ENCODE data around the gene IDH2.

The IDH2 gene

GRCh38 chr15:90062973-90063769 is 39.1 kb downstream of the IDH2 start:
- DNase-seq (ENCODE audit: low spot score): no peak

DNA sequence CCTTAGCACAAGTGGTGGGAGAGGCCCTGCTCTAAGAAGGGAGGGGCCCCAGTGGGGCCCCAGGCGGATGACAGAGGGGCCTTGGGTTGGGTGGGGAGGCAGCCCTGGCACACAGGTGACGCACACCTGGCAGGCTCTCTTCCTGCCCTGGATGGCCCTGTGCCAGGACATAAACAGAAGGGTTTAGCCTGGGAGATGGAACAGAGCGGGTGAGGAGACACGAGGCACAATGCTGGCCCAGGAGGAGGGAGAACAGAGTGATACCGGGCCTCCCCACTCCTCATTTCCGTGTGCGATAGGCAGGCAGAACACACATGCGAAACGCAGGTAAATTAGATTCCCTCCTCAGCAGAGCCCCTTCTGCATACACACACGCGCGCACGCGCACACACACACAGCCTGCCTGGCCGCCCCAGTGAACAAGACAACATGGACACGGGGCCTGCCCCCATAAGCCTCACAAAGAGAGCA is 39.8 kb downstream of the IDH2 start:
- no peak for DNase-seq (ENCODE audit: low spot score)

DNA sequence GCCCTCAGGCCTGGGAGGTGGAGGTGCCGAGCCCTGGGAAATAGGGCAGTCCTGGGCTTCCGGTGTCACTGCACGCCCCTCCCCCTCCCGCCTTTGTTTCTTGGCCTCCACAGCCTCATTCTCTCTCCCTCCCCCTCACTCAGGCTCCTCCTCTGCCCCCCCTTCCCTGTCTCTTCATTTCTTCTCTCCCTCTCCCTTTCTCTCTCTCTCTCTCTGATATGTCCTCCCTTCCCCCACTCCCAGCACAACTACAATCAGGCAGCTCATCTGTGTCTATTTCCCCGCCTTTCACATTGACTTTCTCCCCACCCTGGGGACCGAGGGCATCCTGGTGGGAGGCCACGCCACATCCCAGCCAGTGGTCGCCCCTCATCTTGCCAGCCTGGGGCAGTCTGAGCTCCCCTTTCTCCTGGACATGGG is 40.2 kb downstream of the IDH2 start:
- no peak for DNase-seq (ENCODE audit: low spot score)

GRCh38 chr15:90060797-90061196 is 41.5 kb downstream of the IDH2 start:
- peak; percentile 22 for DNase-seq (ENCODE audit: low spot score)

- no peak for DNase-seq (ENCODE audit: low spot score)
Observed at GRCh38 chr15:90059208-90059985, 42.9 kb downstream of the IDH2 start.

GRCh38 chr15:90058775-90059174 is 43.5 kb downstream of the IDH2 start:
- no peak for DNase-seq (ENCODE audit: low spot score)

- DNase-seq (ENCODE audit: low spot score): no peak
Observed at GRCh38 chr15:90058308-90058707, 44.0 kb downstream of the IDH2 start.

DNA sequence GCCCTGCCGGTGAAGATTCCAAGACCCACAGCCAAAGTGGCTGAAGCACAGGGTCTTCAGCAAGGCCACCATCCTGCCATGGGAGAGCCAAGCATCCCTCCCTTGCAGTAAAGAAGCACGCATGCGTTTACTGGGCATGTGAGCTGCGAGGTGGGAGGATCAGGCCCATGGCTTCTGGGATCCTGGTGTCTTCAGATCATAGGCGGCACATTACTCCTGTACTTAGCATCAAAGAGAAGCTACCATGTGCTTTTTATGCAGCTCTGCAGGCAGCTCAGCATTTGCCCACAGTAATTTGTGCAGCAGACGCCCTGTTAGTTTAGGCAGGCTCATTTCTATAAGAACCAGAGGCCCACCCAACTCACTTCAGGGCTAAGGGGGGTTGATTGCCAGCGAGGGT is 45.7 kb downstream of the IDH2 start:
- no peak for DNase-seq (ENCODE audit: low spot score)

- no peak for DNase-seq (ENCODE audit: low spot score)
Observed at GRCh38 chr15:90055182-90055581, 47.1 kb downstream of the IDH2 start.

- no peak for DNase-seq (ENCODE audit: low spot score)
Observed at GRCh38 chr15:90054618-90055097, 47.6 kb downstream of the IDH2 start.

GRCh38 chr15:90053685-90054466 is 48.4 kb downstream of the IDH2 start:
- DNase-seq (ENCODE audit: low spot score): no peak

GRCh38 chr15:90051874-90052273 is 50.4 kb downstream of the IDH2 start:
- DNase-seq (ENCODE audit: low spot score): no peak

DNA sequence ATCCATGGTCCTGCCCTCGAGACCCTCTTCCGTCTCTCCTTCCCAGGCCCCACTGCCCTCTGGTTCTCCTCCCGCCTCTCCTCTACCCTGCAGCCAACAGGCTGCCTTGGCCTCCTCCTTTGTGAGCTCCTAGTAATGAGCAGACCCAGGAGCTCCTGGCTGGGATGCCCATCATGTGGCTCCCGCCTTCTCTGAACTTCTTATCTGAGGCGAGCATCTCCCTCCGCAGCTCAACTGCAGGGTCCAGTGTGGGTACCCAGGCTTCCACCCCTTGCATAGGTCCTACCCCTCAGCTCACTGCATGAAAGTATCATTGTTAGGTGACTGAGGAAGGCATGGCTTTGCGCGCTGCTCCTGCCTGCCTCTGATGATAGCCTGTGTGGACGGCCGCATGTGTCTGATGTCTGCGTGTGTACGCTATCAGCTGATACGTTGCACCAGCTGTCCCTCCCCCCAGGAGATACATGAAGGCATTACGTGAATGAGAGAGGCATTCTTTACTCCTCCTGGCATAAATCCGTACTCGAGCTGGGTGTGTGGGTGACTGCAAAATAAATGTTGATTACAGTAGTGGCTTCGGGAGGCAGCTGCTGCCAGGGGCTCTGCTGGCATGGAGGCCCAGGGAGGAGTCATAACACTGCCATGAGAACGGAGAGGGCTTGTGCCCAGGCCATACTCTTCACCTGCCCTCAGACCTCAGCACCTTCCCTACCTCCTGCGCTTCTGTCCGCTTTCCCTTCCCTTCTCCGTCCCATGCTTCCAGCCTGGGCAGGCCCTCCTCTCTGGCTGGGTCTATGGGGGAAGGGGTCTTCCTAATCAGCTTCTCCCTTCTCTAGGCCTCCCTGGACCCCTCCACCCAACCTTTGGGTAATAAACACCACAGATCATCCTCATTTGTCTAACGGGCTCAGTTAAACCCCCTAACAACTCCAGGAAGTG is 52.3 kb downstream of the IDH2 start:
- no peak for DNase-seq (ENCODE audit: low spot score)

GRCh38 chr15:90049030-90049429 is 53.2 kb downstream of the IDH2 start:
- no peak for DNase-seq (ENCODE audit: low spot score)

- DNase-seq (ENCODE audit: low spot score): no peak
Observed at GRCh38 chr15:90047956-90048575, 54.2 kb downstream of the IDH2 start.

- no peak for DNase-seq (ENCODE audit: low spot score)
Observed at GRCh38 chr15:90046911-90047392, 55.3 kb downstream of the IDH2 start.

DNA sequence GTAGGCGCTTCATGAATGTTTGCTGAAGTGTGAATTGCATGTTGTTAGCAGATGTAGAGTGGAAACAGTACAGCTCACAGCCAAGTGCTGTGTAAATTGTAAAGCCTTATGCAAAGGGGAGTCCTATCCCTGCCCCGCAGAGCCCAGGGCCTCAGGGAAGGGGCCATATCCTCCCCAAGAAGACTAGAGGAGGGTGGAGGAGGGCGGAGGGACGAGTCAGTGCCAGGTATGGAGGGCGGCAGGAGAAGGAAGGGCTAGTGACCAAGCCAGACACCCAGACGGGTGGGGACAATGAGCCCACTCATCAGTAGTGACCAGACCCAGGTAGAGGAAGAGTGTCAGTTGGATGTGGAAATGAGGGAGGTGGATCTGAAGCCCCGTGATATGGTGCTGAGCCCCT is 56.0 kb downstream of the IDH2 start:
- DNase-seq (ENCODE audit: low spot score): no peak

DNA sequence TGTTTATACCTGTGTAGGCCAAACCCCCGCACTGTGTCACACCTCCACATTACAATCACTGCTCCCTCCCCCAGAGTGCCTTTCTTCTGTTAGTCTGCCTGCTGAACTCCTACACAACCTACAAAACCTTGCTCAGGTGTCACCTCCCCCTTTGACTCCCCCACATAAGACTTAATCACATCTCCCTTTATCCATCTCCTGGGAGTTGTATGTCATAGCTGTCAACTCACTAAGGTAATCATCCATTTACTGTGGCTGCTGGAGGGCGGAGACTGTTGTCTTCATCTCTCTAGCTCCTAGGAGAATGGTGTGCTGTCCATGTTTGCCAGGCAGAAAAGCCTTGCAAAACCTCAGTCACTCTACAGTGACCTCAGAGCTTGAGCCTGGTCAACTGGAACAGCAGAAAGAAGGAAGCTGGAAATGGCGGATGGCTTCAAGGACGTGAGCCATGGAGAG is 57.3 kb downstream of the IDH2 start:
- DNase-seq (ENCODE audit: low spot score): no peak

DNA sequence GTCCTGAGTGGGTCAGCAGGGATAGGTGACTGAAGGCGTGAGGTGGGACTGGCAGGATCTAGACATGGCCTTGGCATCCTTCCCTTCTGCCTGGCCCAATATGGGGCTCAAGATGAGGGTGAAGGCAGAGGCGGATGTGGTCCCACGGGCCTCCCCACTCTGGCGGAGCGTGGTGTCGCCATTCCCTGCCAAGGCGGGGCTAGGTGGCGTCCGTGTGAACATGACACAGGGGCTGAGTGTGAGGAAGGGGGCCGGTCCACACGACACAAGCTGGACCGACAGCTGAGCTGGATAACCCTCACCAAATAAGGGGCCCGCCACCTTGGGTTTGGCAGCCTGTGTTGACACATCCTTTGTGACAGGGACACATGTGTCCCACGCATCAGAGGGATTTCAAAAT is 58.1 kb downstream of the IDH2 start:
- DNase-seq (ENCODE audit: low spot score): no peak

DNA sequence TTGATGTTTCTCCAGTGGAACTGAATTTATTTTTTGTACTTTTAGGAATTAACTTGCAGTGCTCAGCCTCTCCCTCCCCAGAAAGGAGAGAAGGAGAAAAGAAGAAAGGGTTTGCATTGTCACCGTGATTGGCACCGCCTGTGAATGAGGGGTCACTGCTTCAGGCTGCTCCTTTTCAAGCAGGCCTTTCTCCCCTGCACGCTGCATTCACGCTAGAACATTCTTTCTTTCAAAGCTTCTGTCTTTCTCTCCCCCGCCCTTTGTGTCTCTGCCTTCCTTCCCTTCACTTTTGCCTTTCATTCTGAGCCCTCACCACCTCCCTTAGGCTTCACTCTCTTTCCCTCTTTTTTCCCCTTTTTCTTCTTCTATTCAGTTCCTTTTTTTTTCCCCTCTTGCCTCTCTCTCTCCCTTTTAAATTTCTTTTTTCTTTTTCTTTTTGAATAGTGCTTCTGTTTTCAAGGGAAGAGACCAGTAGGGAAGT is 58.7 kb downstream of the IDH2 start:
- no peak for DNase-seq (ENCODE audit: low spot score)
